GM19240 (cell line): ENCODE results near the gene CCL7.

Experiments
- DNase-seq: peaks from one replicate; pipeline ENCODE4 v3.0.0; 2011; ENCODE audit warnings: low spot score; ENCODE audit not compliant: insufficient read length

CCL7 gene

GRCh38 chr17:34246881-34247280 lies 23.1 kb upstream of the CCL7 start:
- no peak for DNase-seq

- no peak for DNase-seq
Observed at GRCh38 chr17:34248511-34249024, 21.5 kb upstream of the CCL7 start.

GRCh38 chr17:34249061-34249460 lies 21.0 kb upstream of the CCL7 start:
- no peak for DNase-seq

GRCh38 chr17:34249478-34249877 lies 20.5 kb upstream of the CCL7 start:
- no peak for DNase-seq

GRCh38 chr17:34251186-34251585 lies 18.8 kb upstream of the CCL7 start:
- DNase-seq = no peak

- no peak for DNase-seq
Observed at GRCh38 chr17:34252095-34252443, 18.0 kb upstream of the CCL7 start.

- DNase-seq = no peak
Observed at GRCh38 chr17:34252444-34253138, 17.4 kb upstream of the CCL7 start.

GRCh38 chr17:34253139-34253525 lies 16.9 kb upstream of the CCL7 start:
- DNase-seq = no peak

- no peak for DNase-seq
Observed at GRCh38 chr17:34254146-34254545, 15.9 kb upstream of the CCL7 start.

- no peak for DNase-seq
Observed at GRCh38 chr17:34254651-34255380, 15.2 kb upstream of the CCL7 start, which contains the start of gene CCL2. CCL2 (plus strand) TSS chr17:34255285; CDS start chr17:34255350, 65 bp downstream.

GRCh38 chr17:34255381-34255732 lies 14.7 kb upstream of the CCL7 start:
- DNase-seq = no peak

- DNase-seq = no peak
Observed at GRCh38 chr17:34255841-34256240, 14.2 kb upstream of the CCL7 start.

GRCh38 chr17:34257299-34257985 lies 12.6 kb upstream of the CCL7 start:
- no peak for DNase-seq

GRCh38 chr17:34257986-34258326 lies 12.1 kb upstream of the CCL7 start:
- no peak for DNase-seq

GRCh38 chr17:34259146-34259545 lies 10.9 kb upstream of the CCL7 start:
- DNase-seq = no peak

GRCh38 chr17:34260861-34261260 lies 9.2 kb upstream of the CCL7 start:
- DNase-seq = no peak

- DNase-seq = no peak
Observed at GRCh38 chr17:34261568-34262337, 8.3 kb upstream of the CCL7 start.

- no peak for DNase-seq
Observed at GRCh38 chr17:34265711-34266110, 4.3 kb upstream of the CCL7 start.

GRCh38 chr17:34275881-34276280 lies 5.9 kb downstream of the CCL7 start:
- DNase-seq = no peak

- DNase-seq = no peak
Observed at GRCh38 chr17:34276826-34277225, 6.8 kb downstream of the CCL7 start.

GRCh38 chr17:34283571-34283970 lies 13.6 kb downstream of the CCL7 start:
- DNase-seq = no peak
